GM19468 (cell line): ENCODE results near the gene BTG4.

ENCODE experiments used
- ATAC-seq: cut with Tn5 transposase; IDR thresholded peaks from one replicate; pipeline ENCODE4 v1.9.1; 2021; ENCODE audit warnings: mild to moderate bottlenecking, moderate library complexity, moderate number of reproducible peaks; ENCODE audit not compliant: unreplicated experiment; ENCODE audit errors: extremely low read depth

Gene BTG4

DNA sequence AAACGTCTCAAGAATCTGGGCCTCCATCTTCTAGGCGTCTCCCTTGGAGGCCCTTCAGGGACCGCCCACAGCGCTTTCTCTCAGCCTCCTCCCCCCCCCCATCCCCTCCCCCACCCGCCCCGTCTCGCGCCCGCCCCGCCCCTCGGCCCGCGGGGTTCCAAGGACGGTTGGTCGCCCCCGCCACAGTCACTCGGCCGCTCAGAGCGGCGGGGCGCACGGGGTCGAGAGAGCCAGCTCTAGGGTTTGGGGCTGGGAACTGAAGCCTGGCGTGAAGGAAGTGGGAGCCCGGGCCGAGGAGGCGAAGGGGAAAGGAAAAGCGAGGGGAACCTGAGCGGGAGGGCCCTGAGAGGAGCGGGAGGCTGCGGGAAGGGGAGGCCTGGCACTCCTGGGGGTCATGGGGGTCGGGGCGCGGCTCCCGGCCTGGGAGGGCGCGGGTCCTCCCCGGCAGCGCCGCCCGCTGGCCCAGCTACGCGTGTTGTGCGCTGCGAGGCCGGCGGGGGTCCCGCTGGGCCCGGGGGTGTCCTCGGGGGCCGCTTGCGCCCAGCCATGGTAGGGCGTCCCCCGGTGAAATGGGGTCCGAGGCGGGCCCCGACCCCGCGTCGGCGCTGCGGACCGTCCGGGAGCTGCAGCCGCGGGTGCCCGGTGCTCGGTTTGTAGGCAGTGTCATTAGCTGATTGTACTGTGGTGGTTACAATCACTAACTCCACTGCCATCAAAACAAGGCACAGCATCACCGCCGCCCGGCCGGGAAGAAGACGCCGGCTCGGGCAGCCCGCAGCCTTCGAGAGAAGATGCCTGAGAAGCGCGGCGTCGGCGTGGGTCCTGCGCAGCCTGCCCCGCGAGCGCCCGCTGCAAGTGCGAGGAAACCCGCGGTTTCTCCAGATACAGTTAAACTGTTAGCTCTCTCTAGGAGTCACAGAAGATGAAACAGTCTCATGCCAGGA lies at the start of gene BTG4:
BTG4 (minus strand) TSS at position 91 of the 944 bp plus-strand sequence. CDS start 13,610 bp downstream, outside the sequence.
- no peak for ATAC-seq

- no peak for ATAC-seq
Observed at GRCh38 chr11:111561791-111562325, 49.7 kb upstream of the BTG4 start.

- ATAC-seq: no peak
Observed at GRCh38 chr11:111561306-111561705, 49.1 kb upstream of the BTG4 start.

DNA sequence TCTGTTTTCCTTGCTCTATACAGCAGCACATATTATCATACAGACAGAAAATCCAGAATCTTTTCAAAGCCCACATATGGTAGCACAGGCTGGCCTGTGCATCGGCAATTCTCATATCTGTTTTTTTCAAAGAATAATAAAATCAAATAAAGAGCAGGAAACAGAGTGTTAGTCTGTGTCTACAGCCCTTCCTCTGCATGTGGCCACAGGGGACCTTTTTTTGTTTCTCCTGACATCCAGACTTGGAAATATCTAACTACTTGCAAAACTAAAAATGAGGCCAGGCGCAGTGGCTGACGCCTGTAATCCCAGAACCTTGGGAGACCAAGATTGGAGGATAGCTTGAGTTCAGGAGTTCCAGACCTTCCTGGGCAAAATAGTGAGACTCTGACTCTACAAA lies 48.6 kb upstream of the BTG4 start:
- ATAC-seq: no peak

DNA sequence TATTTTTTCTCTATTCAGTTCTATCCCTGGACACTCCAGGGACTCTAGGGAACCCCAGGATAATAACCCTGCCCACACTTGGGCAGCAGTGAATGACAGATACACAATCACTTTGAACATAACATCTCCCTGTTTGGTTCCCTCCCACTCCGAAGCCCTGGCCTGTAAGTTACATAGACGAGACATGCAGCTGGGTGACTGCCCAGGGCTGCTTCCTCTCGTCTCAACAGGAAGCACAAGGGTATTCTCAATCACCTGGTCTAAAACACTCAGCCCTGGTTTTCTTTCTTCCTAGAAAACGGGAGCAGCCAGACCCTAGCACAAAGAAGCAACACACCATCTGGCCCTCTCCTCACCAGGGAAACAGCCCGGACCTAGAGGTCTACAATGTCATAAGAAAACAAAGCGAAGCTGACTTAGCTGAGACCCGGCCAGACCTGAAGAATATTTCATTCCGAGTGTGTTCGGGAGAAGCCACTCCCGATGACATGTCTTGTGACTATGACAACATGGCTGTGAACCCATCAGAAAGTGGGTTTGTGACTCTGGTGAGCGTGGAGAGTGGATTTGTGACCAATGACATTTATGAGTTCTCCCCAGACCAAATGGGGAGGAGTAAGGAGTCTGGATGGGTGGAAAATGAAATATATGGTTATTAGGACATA lies 47.7 kb upstream of the BTG4 start:
- no peak for ATAC-seq

DNA sequence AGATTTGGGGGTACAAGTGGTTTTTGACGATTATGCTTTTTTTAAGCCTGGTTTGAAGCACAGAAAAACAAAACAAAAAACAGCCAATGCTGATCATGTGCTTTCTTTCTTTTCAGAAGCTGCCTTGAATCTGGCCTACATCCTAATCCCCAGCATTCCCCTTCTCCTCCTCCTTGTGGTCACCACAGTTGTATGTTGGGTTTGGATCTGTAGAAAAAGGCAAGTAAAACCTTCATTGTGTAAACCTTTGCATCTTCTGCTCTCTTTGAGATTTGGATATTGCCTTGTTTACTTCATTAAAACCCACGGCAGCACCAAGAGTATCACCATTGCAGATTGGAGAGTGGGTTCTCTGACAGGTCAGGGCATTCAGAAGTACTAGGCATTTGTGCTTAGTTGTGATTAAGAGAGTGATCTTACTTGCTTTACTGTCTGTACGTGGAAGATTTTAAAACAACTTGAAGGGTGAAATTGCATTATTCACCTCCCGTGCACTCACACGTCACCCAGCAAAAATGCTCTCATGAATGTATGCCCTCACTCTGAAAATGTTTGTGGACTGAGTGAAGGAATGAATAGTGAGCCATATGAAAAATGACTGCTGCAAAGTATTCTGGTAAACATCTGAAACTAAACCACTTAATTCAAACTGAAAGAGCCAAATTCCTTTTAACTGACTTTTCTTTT lies 45.4 kb upstream of the BTG4 start:
- ATAC-seq: no peak

DNA sequence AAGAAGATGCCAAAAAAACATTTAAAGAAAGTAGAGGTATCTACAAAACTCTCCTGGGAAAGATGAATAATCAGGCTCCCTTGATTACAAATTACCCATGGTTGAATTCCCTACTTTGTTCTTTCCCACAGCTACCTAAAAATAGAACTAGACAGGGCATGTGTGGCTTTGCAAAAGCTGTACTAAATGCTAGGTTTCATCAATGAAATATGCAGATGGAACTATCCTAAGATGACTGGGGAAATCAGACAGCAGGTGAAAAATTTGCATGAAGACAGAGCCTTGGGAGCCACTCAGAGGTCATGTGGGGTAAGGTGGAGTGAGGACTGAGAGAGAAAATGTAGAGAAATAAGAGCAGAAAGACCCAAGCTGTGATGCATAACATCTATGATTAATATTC lies 43.1 kb upstream of the BTG4 start:
- no peak for ATAC-seq

- ATAC-seq: no peak
Observed at GRCh38 chr11:111554532-111554931, 42.3 kb upstream of the BTG4 start.

DNA sequence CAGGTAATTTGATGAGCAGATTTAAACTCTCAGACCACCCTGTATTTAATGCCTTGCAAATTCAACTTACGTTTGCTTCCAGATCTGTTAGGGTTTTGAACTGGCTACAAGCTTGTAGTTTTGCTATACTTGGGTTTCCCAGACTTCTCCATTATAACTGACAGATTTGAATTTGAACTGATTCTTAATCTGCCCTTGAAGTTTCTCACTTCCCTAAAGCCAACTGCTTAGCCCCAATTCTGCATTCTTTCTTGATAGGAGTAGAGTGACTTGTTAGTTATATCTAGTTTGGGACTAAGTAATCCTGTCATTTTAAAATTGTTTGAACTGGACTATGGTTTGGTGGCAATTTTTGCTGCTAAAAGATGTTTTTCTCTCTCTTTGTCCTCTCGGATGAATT lies 38.1 kb upstream of the BTG4 start:
- ATAC-seq: no peak

GRCh38 chr11:111549869-111550203 lies 37.6 kb upstream of the BTG4 start:
- no peak for ATAC-seq

DNA sequence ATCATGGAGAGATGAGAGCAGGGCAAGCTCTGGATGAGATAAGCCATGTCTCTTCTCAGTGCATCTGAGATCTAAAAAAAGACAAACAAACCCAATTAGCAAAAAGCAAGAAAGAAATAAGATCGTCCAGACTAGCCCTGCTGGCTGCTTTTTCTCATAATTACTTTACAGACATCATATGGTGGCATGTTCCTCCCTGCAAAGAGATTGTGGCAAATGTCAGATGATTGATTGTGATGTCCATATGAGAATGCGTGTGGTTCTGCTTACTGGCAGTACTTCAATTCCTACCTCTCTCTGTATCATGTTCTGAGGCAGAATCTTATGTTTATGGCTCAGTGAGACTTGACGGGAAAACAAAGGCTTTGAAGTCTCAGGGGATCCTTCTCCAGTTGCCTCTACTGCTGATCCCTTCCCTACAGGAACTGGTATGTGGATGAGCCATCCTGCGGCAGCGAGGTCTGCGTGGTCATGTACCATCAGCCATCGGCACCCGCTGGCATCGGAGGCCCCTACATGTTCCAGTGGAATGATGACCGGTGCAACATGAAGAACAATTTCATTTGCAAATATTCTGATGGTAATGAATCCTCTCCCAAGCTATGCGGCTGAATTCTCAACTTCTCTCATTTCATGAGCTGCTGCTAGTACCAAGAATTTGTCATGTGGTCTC lies 37.1 kb upstream of the BTG4 start:
- ATAC-seq: no peak

- ATAC-seq: no peak
Observed at GRCh38 chr11:111548525-111548924, 36.3 kb upstream of the BTG4 start.

DNA sequence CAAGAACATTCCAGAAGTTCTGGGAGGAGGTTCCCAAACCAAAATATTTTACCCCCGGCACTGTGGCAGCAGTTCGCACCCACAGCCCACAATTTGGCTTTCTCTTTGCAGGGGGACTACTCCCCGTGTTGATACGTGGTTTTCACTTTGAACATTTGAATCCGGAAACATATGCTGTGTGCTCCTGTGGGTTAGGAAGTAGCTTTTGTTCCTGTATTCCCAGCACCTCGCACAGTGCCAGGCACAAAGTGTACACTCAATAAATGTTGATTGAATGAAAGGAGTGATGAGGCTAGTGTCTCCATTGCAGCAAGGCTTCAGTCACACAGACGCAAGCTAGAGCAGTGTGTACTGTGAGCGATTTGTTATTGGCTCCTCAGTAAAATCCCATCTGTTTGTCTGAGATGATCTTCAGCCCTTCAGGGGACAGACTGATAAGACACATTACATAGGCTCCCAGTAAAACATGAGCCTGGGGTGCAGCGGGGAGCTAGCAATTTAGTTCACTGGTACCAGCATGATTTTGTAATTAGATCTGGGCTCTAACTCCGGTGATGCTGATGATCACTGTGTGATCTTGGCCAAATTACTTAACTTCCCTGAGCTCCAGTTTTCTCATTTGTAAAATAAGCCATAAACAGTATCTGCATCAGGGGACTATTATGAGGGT lies 30.6 kb upstream of the BTG4 start:
- ATAC-seq: no peak

- ATAC-seq: no peak
Observed at GRCh38 chr11:111541254-111542061, 29.3 kb upstream of the BTG4 start.

- no peak for ATAC-seq
Observed at GRCh38 chr11:111540937-111541253, 28.7 kb upstream of the BTG4 start.

- ATAC-seq: no peak
Observed at GRCh38 chr11:111540114-111540936, 28.1 kb upstream of the BTG4 start, which contains the start of gene LAYN. TSS of gene LAYN (plus strand) at chr11:111540720. CDS start at chr11:111540844, 124 bp downstream.

- ATAC-seq: no peak
Observed at GRCh38 chr11:111539426-111540113, 27.4 kb upstream of the BTG4 start.
